ENCODE measurements around the gene GRP. TPM values are rescaled to one million over a fixed set of nuclear protein-coding genes. Genes with fewer than 3 reads are reported as not detected.

The GRP gene
- total and polyA plus RNA-seq, 4 donors: 3.4 to 40.8 (median 6.8) TPM

GRCh38 chr18:59233017-59233410 lies 13.1 kb downstream of the GRP start:
- H3K4me1 ChIP-seq (ENCODE audit: control insufficient read depth in 5 of 5, insufficient read depth in 5 of 5, low read length in 5 of 5): no peaks in the 10 kb centered on the region

GRCh38 chr18:59238385-59238784 lies 18.4 kb downstream of the GRP start:
- Histone ChIP-seq H3K9me3 (ENCODE audit: control insufficient read depth in 4 of 4, insufficient read depth in 3 of 4, low read length in 3 of 4) (peaks cover 0 to 5% (median 0%) of the 10 kb centered on the region in 4 donors), H3K9ac (ENCODE audit: insufficient read depth in 1 of 2, low read length in 2 of 2) (no peak overlapping the region), H3K4me3 (no peak overlapping the region), H3K4me1 (ENCODE audit: control insufficient read depth in 5 of 5, insufficient read depth in 5 of 5, low read length in 5 of 5) (no peaks in the 10 kb centered on the region), H3K36me3 (ENCODE audit: control insufficient read depth in 4 of 4, insufficient read depth in 4 of 4, low read length in 4 of 4) (no peaks in the 10 kb centered on the region), H3K27ac (ENCODE audit: low read depth in 1 of 2, low read length in 1 of 2) (no peak overlapping the region), H3K27me3 (ENCODE audit: control insufficient read depth in 3 of 3, insufficient read depth in 3 of 3, low read length in 2 of 3) (no peaks in the 10 kb centered on the region)
- peak in 1 of 3 donors; percentile 15 for DNase-seq
- no peak for TF ChIP-seq CTCF (IDR thresholded peaks at IDR 0.05; ENCODE audit: control extremely low read depth, extremely low read depth)
- no peak for ATAC-seq (ENCODE audit: insufficient read depth, low FRiP score)

More at GRCh38 chr18:59233017-59233410, 13.1 kb downstream of the GRP start:
- no peak for ATAC-seq (ENCODE audit: insufficient read depth, low FRiP score)
- DNase-seq: no peak
- H3K9ac ChIP-seq (ENCODE audit: insufficient read depth in 1 of 2, low read length in 2 of 2): no peak overlapping the region
- TF ChIP-seq CTCF (IDR thresholded peaks at IDR 0.05; ENCODE audit: control extremely low read depth, extremely low read depth): no peak
- 85 to 91% methylated on average over 6 of the region's 6 CpGs for WGBS, 2 donors
- no peaks in the 10 kb centered on the region for H3K36me3 ChIP-seq (ENCODE audit: control insufficient read depth in 4 of 4, insufficient read depth in 4 of 4, low read length in 4 of 4)
- H3K27ac ChIP-seq (ENCODE audit: low read depth in 1 of 2, low read length in 1 of 2): no peak overlapping the region
- no peak overlapping the region for H3K4me3 ChIP-seq
- H3K9me3 ChIP-seq (ENCODE audit: control insufficient read depth in 4 of 4, insufficient read depth in 3 of 4, low read length in 3 of 4): no peaks in the 10 kb centered on the region
- peaks cover 0 to 5% (median 2%) of the 10 kb centered on the region in 3 donors for H3K27me3 ChIP-seq (ENCODE audit: control insufficient read depth in 3 of 3, insufficient read depth in 3 of 3, low read length in 2 of 3)

DNA sequence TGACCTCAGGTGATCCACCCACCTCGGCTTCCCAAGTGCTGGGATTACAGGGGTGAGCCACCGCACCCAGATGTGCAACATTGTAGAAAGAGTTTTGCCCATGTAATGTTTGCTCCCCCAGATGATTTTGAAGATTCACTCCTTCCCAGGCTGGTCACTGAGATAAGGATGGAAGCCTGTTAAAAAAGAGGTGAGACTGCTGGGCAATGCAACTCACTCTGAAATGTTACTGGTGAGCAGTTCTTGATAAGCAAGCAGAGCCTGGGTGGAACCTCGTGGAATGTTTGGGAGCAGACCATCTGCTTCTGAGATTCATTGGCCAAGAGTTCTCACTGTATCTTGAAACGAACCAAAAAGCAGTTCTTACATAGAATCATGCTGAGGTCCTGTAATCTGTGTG lies 19.7 kb downstream of the GRP start:
- no peak overlapping the region for H3K9ac ChIP-seq (ENCODE audit: insufficient read depth in 1 of 2, low read length in 2 of 2)
- H3K27ac ChIP-seq (ENCODE audit: low read depth in 1 of 2, low read length in 1 of 2): no peak overlapping the region
- no peak for DNase-seq
- no peaks in the 10 kb centered on the region for H3K36me3 ChIP-seq (ENCODE audit: control insufficient read depth in 4 of 4, insufficient read depth in 4 of 4, low read length in 4 of 4)
- H3K4me1 ChIP-seq (ENCODE audit: control insufficient read depth in 5 of 5, insufficient read depth in 5 of 5, low read length in 5 of 5): no peaks in the 10 kb centered on the region
- H3K9me3 ChIP-seq (ENCODE audit: control insufficient read depth in 4 of 4, insufficient read depth in 3 of 4, low read length in 3 of 4): peaks cover 0 to 5% (median 0%) of the 10 kb centered on the region in 4 donors
- no peak for TF ChIP-seq CTCF (IDR thresholded peaks at IDR 0.05; ENCODE audit: control extremely low read depth, extremely low read depth)
- 70 to 83% methylated on average over 4 of the region's 4 CpGs for WGBS, 2 donors
- ATAC-seq (ENCODE audit: insufficient read depth, low FRiP score): no peak
- H3K27me3 ChIP-seq (ENCODE audit: control insufficient read depth in 3 of 3, insufficient read depth in 3 of 3, low read length in 2 of 3): peaks cover 0 to 3% (median 2%) of the 10 kb centered on the region in 3 donors
- no peak overlapping the region for H3K4me3 ChIP-seq

- ATAC-seq (ENCODE audit: insufficient read depth, low FRiP score) (no peak), DNase-seq (no peak)
- Histone ChIP-seq H3K36me3 (ENCODE audit: control insufficient read depth in 4 of 4, insufficient read depth in 4 of 4, low read length in 4 of 4) (no peaks in the 10 kb centered on the region), H3K4me3 (no peak overlapping the region), H3K9me3 (ENCODE audit: control insufficient read depth in 4 of 4, insufficient read depth in 3 of 4, low read length in 3 of 4) (peaks cover 0 to 5% (median 0%) of the 10 kb centered on the region in 4 donors), H3K27me3 (ENCODE audit: control insufficient read depth in 3 of 3, insufficient read depth in 3 of 3, low read length in 2 of 3) (peaks cover 0 to 27% (median 26%) of the 10 kb centered on the region in 3 donors), H3K27ac (ENCODE audit: low read depth in 1 of 2, low read length in 1 of 2) (no peak overlapping the region), H3K4me1 (ENCODE audit: control insufficient read depth in 5 of 5, insufficient read depth in 5 of 5, low read length in 5 of 5) (no peaks in the 10 kb centered on the region), H3K9ac (ENCODE audit: insufficient read depth in 1 of 2, low read length in 2 of 2) (no peak overlapping the region)
- TF ChIP-seq CTCF (IDR thresholded peaks at IDR 0.05; ENCODE audit: control extremely low read depth, extremely low read depth): no peak
- WGBS, 2 donors: 91 to 92% methylated on average over 2 of the region's 2 CpGs
Measured at GRCh38 chr18:59242906-59243305, 22.9 kb downstream of the GRP start.
